HepG2 (cell line): Measurements from ENCODE around the gene PDE3B. TPM values are rescaled to one million over a fixed set of nuclear protein-coding genes. Genes with fewer than 3 reads are reported as not detected.

Experiments used
- KLF12 ChIP-seq: sonication (generic); formaldehyde crosslinking; IDR thresholded peaks from 2 replicates; pipeline ENCODE4 v1.4.0; 2020; ENCODE audit warnings: missing genetic modification reagents, borderline replicate concordance
- MAFK ChIP-seq, 2 experiments: IDR thresholded peaks in 1 of 2; conservative IDR thresholded peaks in 1 of 2; 2 replicates each; pipeline ENCODE4 v1.6.1; 2011; ENCODE audit warnings: improper control_type of control experiment in 2 of 2, low read length in 2 of 2
- MIER3 ChIP-seq: IDR thresholded peaks from 2 replicates; pipeline ENCODE4 v1.6.1; 2016; ENCODE audit warnings: missing compliant biosample characterization, borderline replicate concordance
- MIXL1 ChIP-seq: IDR thresholded peaks from 2 replicates; pipeline ENCODE4 v1.6.1; 2016
- ZMAT3 ChIP-seq: sonication (generic); formaldehyde crosslinking; conservative IDR thresholded peaks from 2 replicates; pipeline ENCODE4 v1.7.0; 2021; ENCODE audit warnings: missing genetic modification reagents
- ZNF33A ChIP-seq: sonication (generic); formaldehyde crosslinking; IDR thresholded peaks from 2 replicates; pipeline ENCODE4 v1.5.1; 2020; ENCODE audit warnings: missing genetic modification reagents, mild to moderate bottlenecking, moderate library complexity, borderline replicate concordance
- ZNF672 ChIP-seq: sonication (generic); formaldehyde crosslinking; IDR thresholded peaks from 2 replicates; pipeline ENCODE4 v1.8.1; 2022; ENCODE audit warnings: missing genetic modification reagents
- polyA plus RNA-seq, 8 experiments: library from polyadenylated mRNA; depleted of rRNA in 3 of 8; stranded (reverse) in 7 of 8; unstranded in 1 of 8; fragments of >200 nt; fragmentation: Illumina TruSeq in 4 of 8; extraction: Trizol in 4 of 8; gene quantifications; 2 replicates each; pipeline versions ENCODE4 v1.2.1 to v1.2.3, GENCODE V29; 2011 to 2016; ENCODE audit warnings: low read depth in 4 of 8, missing spikeins in 1 of 8, mixed read lengths in 1 of 8; ENCODE audit not compliant: insufficient read depth in 1 of 8
- total RNA-seq, 5 experiments: library from RNA; depleted of rRNA; stranded (reverse); fragments of >200 nt; fragmentation: Illumina TruSeq; extraction: Trizol; gene quantifications; 2 replicates each; pipeline ENCODE4 v1.2.3, GENCODE V29; 2016; ENCODE audit warnings: low read depth in 1 of 5
- TF ChIP-seq, protein P1 (sequence below): sonication (generic); formaldehyde crosslinking; IDR thresholded peaks from 2 replicates; pipeline ENCODE4 v1.5.0; 2020; ENCODE audit warnings: missing genetic modification reagents
- TF ChIP-seq, protein P2 (sequence below): sonication (generic); formaldehyde crosslinking; IDR thresholded peaks from one replicate; pipeline ENCODE4 v1.5.1; 2020; ENCODE audit warnings: mild to moderate bottlenecking, missing genetic modification reagents; ENCODE audit errors: not compliant biosample characterization
- TF ChIP-seq, protein P3 (sequence below): sonication (generic); formaldehyde crosslinking; IDR thresholded peaks from 2 replicates; pipeline ENCODE4 v1.4.0; 2020; ENCODE audit warnings: missing genetic modification reagents

Gene PDE3B
- total and polyA plus RNA-seq, 2 of the 13 experiments (the other 11 are each of a cell fraction or from before 2014, with no cell fraction given), result 14.1 to 26.5 TPM

DNA sequence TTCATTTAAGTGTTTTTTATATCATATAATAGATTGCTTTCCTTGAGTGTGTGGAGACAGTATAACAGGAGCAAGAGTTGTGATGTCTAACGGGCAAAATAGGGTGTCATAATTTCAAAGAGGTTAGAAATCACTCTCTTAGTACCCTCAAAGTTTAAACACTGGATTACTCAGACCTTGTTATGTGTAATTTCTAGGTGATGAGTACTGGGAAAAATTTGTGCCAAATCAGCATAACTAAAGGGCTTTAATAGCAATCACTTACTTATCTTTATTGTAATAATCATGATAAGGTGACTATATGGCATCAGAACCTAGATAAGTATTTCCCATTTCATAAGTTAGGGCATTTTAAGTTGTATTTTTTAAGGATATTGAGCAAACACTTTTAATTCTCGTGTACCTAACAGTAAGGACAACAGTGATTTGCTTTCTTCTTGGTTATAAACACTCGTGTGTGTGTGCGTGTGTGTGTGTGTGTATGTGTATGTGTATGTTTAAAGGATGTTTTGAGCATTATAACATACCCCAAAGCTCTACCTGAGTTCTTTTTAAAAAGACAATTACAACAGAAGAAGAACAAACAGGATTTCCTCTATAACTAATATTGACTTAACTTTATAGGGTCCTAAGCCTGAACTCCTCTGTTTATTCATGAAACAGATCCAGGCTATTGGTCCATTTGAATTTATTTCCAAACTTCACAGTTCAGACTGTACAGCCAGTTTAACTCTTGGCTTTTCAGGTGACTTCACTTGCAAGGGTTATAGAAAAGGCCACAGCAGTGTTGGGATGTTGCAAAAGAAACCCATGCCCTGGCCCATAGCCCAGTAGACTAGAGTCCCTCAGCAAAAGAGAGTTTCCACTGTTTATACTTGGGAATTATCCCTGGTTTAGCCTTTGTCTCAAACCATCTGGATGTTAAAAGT lies 23.7 kb upstream of the PDE3B start (continued):
- TF ChIP-seq, protein P1, sequence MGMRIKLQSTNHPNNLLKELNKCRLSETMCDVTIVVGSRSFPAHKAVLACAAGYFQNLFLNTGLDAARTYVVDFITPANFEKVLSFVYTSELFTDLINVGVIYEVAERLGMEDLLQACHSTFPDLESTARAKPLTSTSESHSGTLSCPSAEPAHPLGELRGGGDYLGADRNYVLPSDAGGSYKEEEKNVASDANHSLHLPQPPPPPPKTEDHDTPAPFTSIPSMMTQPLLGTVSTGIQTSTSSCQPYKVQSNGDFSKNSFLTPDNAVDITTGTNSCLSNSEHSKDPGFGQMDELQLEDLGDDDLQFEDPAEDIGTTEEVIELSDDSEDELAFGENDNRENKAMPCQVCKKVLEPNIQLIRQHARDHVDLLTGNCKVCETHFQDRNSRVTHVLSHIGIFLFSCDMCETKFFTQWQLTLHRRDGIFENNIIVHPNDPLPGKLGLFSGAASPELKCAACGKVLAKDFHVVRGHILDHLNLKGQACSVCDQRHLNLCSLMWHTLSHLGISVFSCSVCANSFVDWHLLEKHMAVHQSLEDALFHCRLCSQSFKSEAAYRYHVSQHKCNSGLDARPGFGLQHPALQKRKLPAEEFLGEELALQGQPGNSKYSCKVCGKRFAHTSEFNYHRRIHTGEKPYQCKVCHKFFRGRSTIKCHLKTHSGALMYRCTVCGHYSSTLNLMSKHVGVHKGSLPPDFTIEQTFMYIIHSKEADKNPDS (CRISPR knock-in tag), result no peak
- no peak for TF ChIP-seq ZNF672 (CRISPR knock-in tag)
- peak; percentile 62; the same call in 1 of the 2 replicates for TF ChIP-seq MIXL1 (CRISPR knock-in tag)
- TF ChIP-seq MAFK (conservative IDR thresholded peaks at IDR 0.05 in 1 of 2, IDR thresholded peaks at IDR 0.05 in 1 of 2; ENCODE audit: low read length in 2 of 2), result peak; percentile 97 to 98
- TF ChIP-seq, protein P2, sequence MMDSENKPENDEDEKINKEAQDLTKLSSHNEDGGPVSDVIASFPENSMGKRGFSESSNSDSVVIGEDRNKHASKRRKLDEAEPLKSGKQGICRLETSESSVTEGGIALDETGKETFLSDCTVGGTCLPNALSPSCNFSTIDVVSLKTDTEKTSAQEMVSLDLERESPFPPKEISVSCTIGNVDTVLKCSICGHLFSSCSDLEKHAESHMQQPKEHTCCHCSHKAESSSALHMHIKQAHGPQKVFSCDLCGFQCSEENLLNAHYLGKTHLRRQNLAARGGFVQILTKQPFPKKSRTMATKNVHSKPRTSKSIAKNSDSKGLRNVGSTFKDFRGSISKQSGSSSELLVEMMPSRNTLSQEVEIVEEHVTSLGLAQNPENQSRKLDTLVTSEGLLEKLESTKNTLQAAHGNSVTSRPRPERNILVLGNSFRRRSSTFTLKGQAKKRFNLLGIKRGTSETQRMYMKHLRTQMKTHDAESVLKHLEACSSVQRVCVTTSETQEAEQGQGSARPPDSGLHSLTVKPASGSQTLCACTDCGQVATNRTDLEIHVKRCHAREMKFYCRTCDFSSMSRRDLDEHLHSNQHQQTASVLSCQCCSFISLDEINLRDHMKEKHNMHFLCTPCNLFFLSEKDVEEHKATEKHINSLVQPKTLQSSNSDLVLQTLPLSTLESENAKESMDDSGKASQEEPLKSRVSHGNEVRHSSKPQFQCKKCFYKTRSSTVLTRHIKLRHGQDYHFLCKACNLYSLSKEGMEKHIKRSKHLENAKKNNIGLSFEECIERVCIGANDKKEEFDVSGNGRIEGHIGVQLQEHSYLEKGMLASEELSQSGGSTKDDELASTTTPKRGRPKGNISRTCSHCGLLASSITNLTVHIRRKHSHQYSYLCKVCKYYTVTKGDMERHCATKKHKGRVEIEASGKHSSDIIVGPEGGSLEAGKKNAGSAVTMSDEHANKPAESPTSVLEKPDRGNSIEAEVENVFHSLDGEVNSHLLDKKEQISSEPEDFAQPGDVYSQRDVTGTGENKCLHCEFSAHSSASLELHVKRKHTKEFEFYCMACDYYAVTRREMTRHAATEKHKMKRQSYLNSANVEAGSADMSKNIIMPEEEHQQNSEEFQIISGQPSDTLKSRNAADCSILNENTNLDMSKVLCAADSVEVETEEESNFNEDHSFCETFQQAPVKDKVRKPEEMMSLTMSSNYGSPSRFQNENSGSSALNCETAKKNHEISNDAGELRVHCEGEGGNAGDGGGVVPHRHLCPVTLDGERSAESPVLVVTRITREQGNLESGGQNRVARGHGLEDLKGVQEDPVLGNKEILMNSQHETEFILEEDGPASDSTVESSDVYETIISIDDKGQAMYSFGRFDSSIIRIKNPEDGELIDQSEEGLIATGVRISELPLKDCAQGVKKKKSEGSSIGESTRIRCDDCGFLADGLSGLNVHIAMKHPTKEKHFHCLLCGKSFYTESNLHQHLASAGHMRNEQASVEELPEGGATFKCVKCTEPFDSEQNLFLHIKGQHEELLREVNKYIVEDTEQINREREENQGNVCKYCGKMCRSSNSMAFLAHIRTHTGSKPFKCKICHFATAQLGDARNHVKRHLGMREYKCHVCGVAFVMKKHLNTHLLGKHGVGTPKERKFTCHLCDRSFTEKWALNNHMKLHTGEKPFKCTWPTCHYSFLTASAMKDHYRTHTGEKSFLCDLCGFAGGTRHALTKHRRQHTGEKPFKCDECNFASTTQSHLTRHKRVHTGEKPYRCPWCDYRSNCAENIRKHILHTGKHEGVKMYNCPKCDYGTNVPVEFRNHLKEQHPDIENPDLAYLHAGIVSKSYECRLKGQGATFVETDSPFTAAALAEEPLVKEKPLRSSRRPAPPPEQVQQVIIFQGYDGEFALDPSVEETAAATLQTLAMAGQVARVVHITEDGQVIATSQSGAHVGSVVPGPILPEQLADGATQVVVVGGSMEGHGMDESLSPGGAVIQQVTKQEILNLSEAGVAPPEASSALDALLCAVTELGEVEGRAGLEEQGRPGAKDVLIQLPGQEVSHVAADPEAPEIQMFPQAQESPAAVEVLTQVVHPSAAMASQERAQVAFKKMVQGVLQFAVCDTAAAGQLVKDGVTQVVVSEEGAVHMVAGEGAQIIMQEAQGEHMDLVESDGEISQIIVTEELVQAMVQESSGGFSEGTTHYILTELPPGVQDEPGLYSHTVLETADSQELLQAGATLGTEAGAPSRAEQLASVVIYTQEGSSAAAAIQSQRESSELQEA, result no peak
- no peak for TF ChIP-seq ZMAT3 (CRISPR knock-in tag)
- TF ChIP-seq ZNF33A (CRISPR knock-in tag), result no peak
- peak; percentile 65; the same call in 1 of the 2 replicates for TF ChIP-seq MIER3
- TF ChIP-seq, protein P3, sequence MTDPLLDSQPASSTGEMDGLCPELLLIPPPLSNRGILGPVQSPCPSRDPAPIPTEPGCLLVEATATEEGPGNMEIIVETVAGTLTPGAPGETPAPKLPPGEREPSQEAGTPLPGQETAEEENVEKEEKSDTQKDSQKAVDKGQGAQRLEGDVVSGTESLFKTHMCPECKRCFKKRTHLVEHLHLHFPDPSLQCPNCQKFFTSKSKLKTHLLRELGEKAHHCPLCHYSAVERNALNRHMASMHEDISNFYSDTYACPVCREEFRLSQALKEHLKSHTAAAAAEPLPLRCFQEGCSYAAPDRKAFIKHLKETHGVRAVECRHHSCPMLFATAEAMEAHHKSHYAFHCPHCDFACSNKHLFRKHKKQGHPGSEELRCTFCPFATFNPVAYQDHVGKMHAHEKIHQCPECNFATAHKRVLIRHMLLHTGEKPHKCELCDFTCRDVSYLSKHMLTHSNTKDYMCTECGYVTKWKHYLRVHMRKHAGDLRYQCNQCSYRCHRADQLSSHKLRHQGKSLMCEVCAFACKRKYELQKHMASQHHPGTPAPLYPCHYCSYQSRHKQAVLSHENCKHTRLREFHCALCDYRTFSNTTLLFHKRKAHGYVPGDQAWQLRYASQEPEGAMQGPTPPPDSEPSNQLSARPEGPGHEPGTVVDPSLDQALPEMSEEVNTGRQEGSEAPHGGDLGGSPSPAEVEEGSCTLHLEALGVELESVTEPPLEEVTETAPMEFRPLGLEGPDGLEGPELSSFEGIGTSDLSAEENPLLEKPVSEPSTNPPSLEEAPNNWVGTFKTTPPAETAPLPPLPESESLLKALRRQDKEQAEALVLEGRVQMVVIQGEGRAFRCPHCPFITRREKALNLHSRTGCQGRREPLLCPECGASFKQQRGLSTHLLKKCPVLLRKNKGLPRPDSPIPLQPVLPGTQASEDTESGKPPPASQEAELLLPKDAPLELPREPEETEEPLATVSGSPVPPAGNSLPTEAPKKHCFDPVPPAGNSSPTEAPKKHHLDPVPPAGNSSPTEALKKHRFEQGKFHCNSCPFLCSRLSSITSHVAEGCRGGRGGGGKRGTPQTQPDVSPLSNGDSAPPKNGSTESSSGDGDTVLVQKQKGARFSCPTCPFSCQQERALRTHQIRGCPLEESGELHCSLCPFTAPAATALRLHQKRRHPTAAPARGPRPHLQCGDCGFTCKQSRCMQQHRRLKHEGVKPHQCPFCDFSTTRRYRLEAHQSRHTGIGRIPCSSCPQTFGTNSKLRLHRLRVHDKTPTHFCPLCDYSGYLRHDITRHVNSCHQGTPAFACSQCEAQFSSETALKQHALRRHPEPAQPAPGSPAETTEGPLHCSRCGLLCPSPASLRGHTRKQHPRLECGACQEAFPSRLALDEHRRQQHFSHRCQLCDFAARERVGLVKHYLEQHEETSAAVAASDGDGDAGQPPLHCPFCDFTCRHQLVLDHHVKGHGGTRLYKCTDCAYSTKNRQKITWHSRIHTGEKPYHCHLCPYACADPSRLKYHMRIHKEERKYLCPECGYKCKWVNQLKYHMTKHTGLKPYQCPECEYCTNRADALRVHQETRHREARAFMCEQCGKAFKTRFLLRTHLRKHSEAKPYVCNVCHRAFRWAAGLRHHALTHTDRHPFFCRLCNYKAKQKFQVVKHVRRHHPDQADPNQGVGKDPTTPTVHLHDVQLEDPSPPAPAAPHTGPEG (CRISPR knock-in tag), result no peak
- no peak for TF ChIP-seq KLF12 (CRISPR knock-in tag)
